ENCODE data around the gene SRMS.
A peak's percentile ranks its signal among the peaks of the same experiment; 100 is the strongest.

Gene SRMS

GRCh38 chr20:63501818-63502670, 45.5 kb downstream of the SRMS start:
- DNase-seq (ENCODE audit: low spot score): peak; percentile 49

GRCh38 chr20:63500902-63501817, 46.4 kb downstream of the SRMS start:
- no peak for DNase-seq (ENCODE audit: low spot score)

GRCh38 chr20:63500151-63500901, 47.2 kb downstream of the SRMS start:
- DNase-seq (ENCODE audit: low spot score): no peak

DNA sequence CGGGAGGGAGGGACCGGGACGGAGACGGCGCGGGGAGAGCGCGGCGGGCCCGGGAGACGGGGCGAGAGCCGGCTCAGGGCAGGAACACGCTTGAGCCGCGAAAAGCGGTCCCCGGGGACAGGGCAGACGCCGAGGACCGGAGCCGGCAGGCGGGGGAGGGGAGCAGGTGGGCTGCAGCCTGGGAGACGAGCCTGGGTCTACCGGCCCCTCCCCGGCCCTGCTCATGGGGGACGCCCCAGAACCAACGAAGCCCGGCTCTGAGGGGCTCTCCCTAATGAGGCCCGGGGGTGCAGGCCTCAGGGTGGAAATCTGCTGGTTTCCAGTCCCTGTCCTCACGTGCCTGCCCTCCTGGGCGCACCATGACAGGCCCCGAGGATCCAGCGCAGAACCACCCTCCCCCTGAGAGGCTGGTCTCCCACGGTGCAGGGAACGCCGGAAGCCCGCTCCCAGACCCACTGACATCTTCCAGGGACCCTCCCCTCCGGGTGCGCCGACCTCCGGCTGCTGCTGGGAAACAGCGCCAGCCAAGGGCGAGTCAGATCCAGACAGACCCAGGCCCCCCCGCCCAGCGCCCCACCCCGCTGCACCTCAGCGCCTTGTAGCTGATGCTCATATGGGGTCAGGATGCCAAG, 48.1 kb downstream of the SRMS start:
- DNase-seq (ENCODE audit: low spot score): no peak

DNA sequence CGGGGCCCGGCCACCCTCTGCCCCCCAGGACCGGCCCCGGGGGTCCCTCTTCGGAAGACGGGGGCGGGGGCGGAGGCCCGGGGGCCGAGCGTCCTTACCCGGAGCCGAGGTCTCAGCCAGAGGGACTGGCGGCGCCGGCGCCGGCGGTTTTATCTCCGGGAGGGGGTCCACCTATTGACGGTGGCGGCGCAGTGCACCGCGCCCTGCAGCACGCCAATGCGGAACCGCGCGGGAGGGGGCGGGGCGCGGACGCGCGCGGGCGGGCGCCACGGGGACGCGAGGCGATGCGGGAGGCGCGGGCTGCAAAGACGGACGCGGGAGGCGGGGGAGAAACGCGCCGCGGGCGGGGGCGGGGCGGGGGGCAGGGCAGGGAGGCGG, 48.6 kb downstream of the SRMS start, which contains the start of gene EEF1A2:
Gene EEF1A2, minus strand, starts transcription at position 124 of the 378 bp plus-strand sequence. CDS start 1,320 bp downstream, outside the sequence.
- no peak for DNase-seq (ENCODE audit: low spot score)

DNA sequence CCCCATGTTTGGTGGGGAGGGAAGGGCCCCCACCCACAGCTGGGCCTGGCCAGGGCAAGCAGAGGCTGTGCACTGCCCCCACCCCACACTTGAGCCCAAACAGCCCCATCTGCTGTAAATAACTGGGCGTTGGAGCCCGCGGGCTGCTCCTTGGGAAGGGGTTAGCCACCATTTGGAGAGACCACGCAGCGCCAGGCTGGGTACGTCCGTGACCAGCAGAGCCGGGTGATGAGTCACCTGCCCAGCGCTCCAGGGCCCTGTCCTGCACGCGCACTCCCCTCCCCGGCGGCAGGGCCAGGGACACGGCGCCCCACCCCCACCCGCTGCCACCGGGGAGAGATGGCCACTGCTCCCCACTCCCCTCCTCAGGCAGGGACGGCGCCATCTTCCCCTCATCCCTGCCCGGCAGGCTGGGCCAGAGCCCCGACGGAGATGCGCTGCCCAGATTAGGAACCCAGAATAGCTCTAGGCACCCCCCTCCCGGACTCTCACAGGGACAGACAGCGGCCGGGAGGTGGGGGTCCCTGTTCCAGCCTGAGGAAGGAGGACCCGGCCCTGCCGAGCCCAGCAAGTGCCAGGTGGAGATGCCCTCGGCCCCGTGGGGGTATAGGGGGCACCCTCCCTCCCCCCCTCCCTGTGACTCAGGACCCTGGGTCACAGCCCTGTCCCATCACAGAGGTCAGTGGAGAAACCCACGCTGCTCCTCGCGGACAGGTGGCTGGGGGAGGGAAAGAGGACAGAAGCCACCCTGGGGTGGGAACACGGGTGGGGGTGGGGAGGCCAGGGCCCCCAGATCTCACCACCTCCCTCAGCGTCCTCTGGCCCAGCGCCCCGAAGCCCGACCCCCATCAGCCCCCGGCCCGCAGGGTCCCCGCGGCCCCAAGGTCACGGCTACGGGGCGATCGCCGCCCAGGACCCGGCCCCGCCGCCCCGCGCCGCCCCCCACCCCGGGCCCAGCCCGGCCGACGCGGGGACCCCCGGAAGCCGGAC, 49.3 kb downstream of the SRMS start:
- peak; percentile 62 for DNase-seq (ENCODE audit: low spot score)

DNA sequence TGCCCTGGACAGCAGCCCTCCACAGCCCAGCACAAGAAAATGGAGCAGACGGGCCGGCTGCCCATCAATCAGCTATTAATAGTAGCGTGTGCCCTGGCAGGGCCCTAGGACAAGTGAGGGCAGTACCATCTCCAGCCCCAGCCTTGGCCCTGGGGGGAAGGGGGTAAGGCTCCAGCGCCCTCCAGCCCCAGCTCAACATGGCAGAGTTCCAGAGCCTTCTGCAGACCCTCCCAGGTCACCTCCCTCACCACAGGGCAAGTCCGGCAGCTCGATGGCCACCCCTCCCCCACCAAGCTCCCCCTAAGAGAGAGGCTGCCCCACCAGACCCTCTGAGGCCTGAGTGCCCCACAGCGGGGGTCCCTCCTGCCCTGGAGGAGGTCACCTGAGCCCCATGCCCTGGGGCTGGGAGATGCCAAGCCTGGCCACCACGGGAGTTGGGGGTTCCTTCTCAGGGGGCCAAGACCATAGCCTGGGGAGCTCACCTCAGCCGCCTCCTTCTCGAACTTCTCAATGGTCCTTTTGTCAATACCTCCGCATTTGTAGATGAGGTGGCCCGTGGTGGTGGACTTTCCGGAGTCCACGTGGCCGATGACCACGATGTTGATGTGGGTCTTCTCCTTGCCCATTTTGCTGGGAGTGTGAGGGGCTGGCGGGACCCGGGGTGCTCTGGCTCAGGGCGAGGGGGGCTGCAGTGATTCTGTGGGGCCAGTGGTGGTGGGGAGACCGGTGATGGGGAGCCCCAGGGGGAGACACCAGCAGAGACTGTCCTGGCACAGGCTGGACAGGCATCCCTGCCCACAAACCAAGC, 50.2 kb downstream of the SRMS start:
- DNase-seq (ENCODE audit: low spot score): no peak

GRCh38 chr20:63496596-63497120, 50.9 kb downstream of the SRMS start:
- no peak for DNase-seq (ENCODE audit: low spot score)

DNA sequence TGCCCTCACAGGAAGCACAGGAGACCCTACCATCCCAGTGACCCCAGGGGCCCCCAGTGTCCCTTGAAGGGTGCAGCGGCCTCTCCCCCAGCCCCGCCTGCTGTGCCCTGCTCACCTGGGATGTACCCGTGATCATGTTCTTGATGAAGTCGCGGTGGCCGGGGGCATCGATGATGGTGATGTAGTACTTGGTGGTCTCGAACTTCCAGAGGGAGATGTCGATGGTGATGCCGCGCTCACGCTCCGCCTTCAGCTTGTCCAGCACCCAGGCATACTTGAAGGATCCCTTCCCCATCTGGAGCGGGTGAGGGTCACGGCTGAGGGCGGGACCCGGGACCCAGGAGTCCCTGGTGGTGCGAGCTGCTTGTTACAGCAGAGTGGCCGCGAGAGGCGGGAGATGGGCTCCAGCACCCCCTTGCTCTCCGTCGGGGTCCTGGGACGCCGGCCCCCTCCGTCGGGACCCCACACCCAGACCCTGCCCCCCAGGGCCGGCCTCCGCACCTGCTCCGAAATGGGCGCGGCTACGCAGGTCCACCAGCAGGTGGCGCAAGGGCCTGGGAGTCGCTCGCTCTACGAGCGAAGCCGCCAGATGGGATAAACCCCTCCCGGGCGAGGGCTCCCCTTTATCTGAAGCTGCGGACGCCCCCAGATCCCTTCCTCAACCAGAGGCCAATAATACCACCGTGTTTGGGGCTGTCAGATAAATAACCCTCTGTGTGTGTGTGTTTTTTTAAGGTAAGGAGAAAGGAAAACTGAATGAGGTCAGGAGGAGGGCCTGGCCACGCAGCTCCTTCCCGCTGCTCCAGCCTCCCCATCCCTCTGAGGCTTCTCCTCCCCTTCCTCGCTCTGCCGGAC, 51.6 kb downstream of the SRMS start:
- peak; percentile 75 for DNase-seq (ENCODE audit: low spot score)

- no peak for DNase-seq (ENCODE audit: low spot score)
Measured at GRCh38 chr20:63495167-63495720, 52.3 kb downstream of the SRMS start.

DNA sequence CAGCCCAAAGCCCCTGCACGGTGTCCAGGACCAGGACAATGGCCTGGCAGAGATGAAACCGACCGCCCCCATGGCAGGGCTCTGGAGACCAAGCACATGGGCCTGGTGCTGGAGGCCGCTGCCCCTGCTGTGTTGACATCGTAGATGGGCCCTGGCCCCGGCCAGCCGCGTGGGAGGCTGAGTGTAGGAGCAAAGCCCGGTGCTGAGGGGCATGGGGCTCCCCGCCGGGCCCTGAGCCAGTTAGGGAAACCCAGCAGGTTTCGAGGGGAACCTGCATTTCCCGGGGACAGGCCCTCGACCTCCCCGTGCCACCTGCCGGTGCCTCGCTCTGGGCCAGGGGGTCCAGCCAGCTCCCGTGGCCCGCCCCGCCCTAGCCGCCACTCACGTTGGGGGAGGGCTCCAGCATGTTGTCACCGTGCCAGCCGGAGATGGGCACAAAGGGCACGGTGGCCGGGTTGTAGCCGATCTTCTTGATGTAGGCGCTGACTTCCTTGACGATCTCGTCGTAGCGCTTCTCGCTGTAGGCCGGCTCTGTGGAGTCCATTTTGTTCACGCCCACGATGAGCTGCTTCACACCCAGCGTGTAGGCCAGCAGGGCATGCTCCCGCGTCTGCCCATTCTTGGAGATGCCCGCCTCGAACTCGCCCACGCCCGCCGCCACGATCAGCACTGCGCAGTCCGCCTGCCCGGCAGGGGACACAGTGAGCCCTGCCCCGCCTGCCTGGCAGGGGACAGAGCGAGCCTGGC, 53.0 kb downstream of the SRMS start:
- no peak for DNase-seq (ENCODE audit: low spot score)

GRCh38 chr20:63494084-63494419, 53.5 kb downstream of the SRMS start:
- DNase-seq (ENCODE audit: low spot score): no peak

- no peak for DNase-seq (ENCODE audit: low spot score)
Measured at GRCh38 chr20:63493563-63494020, 54.0 kb downstream of the SRMS start.

DNA sequence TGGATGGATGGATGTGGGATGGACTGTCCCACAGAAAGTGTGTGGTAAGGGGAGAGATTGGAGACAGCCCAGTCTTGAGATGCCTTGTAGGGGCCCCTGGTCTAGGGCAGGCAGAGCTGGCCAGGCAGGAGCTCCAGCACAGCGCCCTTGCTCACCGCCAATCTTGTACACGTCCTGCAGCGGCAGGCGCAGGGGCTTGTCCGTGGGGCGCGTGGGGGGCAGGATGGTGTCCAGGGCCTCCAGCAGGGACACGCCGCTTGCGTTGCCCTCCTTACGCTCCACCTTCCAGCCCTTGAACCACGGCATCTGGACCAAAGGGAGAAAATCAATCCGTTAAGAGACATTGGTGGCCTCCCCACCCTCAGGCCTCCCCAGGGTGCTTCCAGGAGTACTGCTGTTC, 54.6 kb downstream of the SRMS start:
- no peak for DNase-seq (ENCODE audit: low spot score)

DNA sequence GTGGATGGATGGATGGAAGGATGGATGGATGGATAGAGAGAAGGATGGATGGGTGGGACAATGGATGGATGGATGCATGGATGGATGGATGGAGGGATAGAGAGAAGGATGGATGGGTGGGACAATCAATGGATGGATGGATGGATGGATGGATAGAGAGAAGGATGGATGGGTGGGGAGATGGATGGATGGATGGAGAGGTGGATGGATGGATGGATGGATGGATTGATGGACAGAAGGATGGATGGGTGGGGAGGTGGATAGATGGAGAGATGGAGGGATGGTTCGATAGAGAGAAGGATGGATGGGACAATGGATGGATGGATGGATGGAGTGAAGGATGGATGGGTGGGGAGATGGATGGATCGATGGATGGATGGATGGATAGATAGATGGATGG, 55.0 kb downstream of the SRMS start:
- DNase-seq (ENCODE audit: low spot score): no peak

- no peak for DNase-seq (ENCODE audit: low spot score)
Measured at GRCh38 chr20:63491635-63492230, 55.8 kb downstream of the SRMS start.

GRCh38 chr20:63491078-63491477, 56.5 kb downstream of the SRMS start:
- DNase-seq (ENCODE audit: low spot score): no peak
